Nephron (organoid): ENCODE measurements around the gene TMEM209.

Source experiments
- H3K27ac Mint-ChIP-seq, 3 experiments: 2 replicates each; pipeline ENCODE4 v1.8.0; 2020; ENCODE audit warnings: mixed read lengths in 3 of 3, mild to moderate bottlenecking in 2 of 3, moderate library complexity in 1 of 3
- H3K27me3 Mint-ChIP-seq: 2 replicates; pipeline ENCODE4 v1.8.0; 2021; ENCODE audit warnings: low read depth, mild to moderate bottlenecking, moderate library complexity, mixed read lengths
- H3K36me3 Mint-ChIP-seq: 2 replicates; pipeline ENCODE4 v1.8.0; 2020; ENCODE audit warnings: low read depth, mixed read lengths
- H3K4me1 Mint-ChIP-seq: 2 replicates; pipeline ENCODE4 v1.8.0; 2020; ENCODE audit warnings: mixed read lengths
- H3K4me3 Mint-ChIP-seq, 3 experiments: 2 replicates each; pipeline ENCODE4 v1.8.0; 2020; ENCODE audit warnings: mild to moderate bottlenecking in 3 of 3, mixed read lengths in 3 of 3, moderate library complexity in 2 of 3
- H3K9me3 Mint-ChIP-seq: 2 replicates; pipeline ENCODE4 v1.8.0; 2020; ENCODE audit warnings: mixed read lengths
- CTCF ChIP-seq, 3 experiments: fragments of 200-600 bp; sonication (generic); IDR thresholded peaks; one replicate each; pipeline ENCODE4 v1.5.0; 2021; ENCODE audit warnings: antibody characterized with exemption in 3 of 3; ENCODE audit not compliant: unreplicated experiment in 3 of 3

TMEM209 gene

DNA sequence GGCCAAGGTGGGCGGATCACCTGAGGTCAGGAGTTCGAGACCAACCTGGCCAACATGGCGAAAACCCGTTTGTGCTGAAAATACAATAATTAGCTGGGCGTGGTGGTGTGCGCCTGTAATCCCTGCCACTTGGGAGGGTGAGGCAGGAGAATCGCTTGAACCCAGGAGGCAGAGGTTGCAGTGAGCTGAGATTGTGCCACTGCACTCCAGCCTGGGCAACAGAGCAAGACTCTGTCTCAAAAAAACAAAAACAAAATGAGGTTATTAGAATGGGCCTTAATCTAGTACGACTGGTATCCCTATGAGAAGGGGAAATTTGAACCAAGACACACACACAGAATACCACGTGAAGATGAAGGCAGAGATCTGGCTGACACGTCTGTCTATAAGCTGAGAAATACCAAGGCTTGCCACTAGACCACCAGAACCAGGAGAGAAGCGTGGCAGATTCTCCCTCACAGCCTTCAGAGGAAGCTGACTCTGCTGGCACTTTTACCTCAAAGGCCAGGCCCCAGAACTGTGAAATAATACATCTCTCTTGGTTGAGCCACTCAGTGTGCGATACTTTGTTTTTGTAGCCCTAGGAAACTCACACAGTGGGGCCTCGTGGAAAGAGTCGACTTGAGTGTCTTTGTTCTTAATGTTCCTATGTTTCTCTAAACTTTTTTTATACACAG is 59.6 kb downstream of the TMEM209 start:
- Mint-ChIP-seq H3K36me3 (no peaks in the 10 kb centered on the region), H3K4me1 (peaks cover 42% of the 10 kb centered on the region), H3K27me3 (no peaks in the 10 kb centered on the region), H3K4me3 (no peak overlapping the region), H3K27ac (peak overlapping the region; percentile 63 to 91 (median 79)), H3K9me3 (no peaks in the 10 kb centered on the region)
- no peak for TF ChIP-seq CTCF (IDR thresholded peaks at IDR 0.05; ENCODE audit: unreplicated experiment in 3 of 3)

GRCh38 chr7:130144312-130145171 is 60.7 kb downstream of the TMEM209 start:
- no peak for TF ChIP-seq CTCF (IDR thresholded peaks at IDR 0.05; ENCODE audit: unreplicated experiment in 3 of 3)
- Mint-ChIP-seq H3K4me3 (no peak overlapping the region), H3K9me3 (no peaks in the 10 kb centered on the region), H3K27ac (peak overlapping the region; percentile 63 to 98 (median 79)), H3K36me3 (peaks cover 2% of the 10 kb centered on the region), H3K27me3 (no peaks in the 10 kb centered on the region), H3K4me1 (peaks cover 51% of the 10 kb centered on the region)

GRCh38 chr7:130143986-130144311 is 61.3 kb downstream of the TMEM209 start:
- peaks cover 8% of the 10 kb centered on the region for H3K36me3 Mint-ChIP-seq
- no peaks in the 10 kb centered on the region for H3K27me3 Mint-ChIP-seq
- TF ChIP-seq CTCF (IDR thresholded peaks at IDR 0.05; ENCODE audit: unreplicated experiment in 3 of 3) = no peak
- H3K4me1 Mint-ChIP-seq = peaks cover 57% of the 10 kb centered on the region
- H3K4me3 Mint-ChIP-seq = no peak overlapping the region
- peak overlapping the region; percentile 63 to 98 (median 79) for H3K27ac Mint-ChIP-seq
- H3K9me3 Mint-ChIP-seq = no peaks in the 10 kb centered on the region

GRCh38 chr7:130143334-130143732 is 61.9 kb downstream of the TMEM209 start:
- H3K9me3 Mint-ChIP-seq = no peaks in the 10 kb centered on the region
- peaks cover 58% of the 10 kb centered on the region for H3K4me1 Mint-ChIP-seq
- TF ChIP-seq CTCF (IDR thresholded peaks at IDR 0.05; ENCODE audit: unreplicated experiment in 3 of 3) = no peak
- no peaks in the 10 kb centered on the region for H3K27me3 Mint-ChIP-seq
- peaks cover 11% of the 10 kb centered on the region for H3K36me3 Mint-ChIP-seq
- H3K4me3 Mint-ChIP-seq = peak overlapping the region in 2 of 3 experiments; percentile 32 to 44
- H3K27ac Mint-ChIP-seq = peak overlapping the region; percentile 96 to 98 (median 97)

GRCh38 chr7:130142654-130143333 is 62.4 kb downstream of the TMEM209 start:
- peak overlapping the region; percentile 96 to 98 (median 97) for H3K27ac Mint-ChIP-seq
- H3K4me3 Mint-ChIP-seq = peak overlapping the region; percentile 13 to 56 (median 49)
- no peaks in the 10 kb centered on the region for H3K9me3 Mint-ChIP-seq
- TF ChIP-seq CTCF (IDR thresholded peaks at IDR 0.05; ENCODE audit: unreplicated experiment in 3 of 3) = no peak
- H3K36me3 Mint-ChIP-seq = peaks cover 14% of the 10 kb centered on the region
- peaks cover 53% of the 10 kb centered on the region for H3K4me1 Mint-ChIP-seq
- H3K27me3 Mint-ChIP-seq = no peaks in the 10 kb centered on the region
